Measurements from ENCODE around the gene LSAMP.

DNA sequence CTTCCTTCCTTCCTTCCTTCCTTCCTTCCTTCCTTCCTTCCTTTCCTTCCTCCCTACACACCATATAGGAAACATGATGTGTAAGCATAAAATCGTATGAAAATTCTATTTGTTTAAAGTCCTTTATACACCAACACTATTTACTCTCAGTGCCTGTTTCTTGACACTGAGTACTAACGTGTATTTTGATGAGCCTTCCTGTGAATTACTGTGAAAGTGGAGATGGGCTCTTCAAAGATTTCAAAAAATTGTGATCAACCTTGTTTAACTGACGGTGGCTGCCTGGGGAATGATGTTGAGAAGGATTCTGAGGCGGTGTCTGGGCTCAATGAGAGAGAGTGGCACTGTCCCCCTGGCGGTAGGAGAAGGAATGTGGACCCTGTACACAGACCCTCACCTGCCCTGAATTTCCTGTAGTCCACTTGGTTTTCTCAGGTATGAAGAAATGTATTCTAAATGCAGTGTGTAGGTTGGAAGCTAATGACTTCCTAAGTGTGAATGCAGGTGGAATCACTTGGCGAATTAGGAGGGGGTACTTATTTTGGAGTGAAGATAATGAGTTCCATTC is 584.0 kb downstream of the LSAMP start:
- no peak for TF ChIP-seq ZNF138 (CRISPR knock-in tag; conservative IDR thresholded peaks at IDR 0.05)
- TF ChIP-seq, protein P1, sequence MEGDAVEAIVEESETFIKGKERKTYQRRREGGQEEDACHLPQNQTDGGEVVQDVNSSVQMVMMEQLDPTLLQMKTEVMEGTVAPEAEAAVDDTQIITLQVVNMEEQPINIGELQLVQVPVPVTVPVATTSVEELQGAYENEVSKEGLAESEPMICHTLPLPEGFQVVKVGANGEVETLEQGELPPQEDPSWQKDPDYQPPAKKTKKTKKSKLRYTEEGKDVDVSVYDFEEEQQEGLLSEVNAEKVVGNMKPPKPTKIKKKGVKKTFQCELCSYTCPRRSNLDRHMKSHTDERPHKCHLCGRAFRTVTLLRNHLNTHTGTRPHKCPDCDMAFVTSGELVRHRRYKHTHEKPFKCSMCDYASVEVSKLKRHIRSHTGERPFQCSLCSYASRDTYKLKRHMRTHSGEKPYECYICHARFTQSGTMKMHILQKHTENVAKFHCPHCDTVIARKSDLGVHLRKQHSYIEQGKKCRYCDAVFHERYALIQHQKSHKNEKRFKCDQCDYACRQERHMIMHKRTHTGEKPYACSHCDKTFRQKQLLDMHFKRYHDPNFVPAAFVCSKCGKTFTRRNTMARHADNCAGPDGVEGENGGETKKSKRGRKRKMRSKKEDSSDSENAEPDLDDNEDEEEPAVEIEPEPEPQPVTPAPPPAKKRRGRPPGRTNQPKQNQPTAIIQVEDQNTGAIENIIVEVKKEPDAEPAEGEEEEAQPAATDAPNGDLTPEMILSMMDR (IDR thresholded peaks at IDR 0.05): peak; percentile 43; the same call in 1 of the 2 replicates
- TF ChIP-seq, protein P2, sequence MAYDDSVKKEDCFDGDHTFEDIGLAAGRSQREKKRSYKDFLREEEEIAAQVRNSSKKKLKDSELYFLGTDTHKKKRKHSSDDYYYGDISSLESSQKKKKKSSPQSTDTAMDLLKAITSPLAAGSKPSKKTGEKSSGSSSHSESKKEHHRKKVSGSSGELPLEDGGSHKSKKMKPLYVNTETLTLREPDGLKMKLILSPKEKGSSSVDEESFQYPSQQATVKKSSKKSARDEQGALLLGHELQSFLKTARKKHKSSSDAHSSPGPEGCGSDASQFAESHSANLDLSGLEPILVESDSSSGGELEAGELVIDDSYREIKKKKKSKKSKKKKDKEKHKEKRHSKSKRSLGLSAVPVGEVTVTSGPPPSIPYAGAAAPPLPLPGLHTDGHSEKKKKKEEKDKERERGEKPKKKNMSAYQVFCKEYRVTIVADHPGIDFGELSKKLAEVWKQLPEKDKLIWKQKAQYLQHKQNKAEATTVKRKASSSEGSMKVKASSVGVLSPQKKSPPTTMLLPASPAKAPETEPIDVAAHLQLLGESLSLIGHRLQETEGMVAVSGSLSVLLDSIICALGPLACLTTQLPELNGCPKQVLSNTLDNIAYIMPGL (CRISPR knock-in tag; IDR thresholded peaks at IDR 0.05): no peak
- TF ChIP-seq ESRRA (CRISPR knock-in tag; IDR thresholded peaks at IDR 0.05; ENCODE audit: borderline replicate concordance): no peak
- TF ChIP-seq, protein P3, sequence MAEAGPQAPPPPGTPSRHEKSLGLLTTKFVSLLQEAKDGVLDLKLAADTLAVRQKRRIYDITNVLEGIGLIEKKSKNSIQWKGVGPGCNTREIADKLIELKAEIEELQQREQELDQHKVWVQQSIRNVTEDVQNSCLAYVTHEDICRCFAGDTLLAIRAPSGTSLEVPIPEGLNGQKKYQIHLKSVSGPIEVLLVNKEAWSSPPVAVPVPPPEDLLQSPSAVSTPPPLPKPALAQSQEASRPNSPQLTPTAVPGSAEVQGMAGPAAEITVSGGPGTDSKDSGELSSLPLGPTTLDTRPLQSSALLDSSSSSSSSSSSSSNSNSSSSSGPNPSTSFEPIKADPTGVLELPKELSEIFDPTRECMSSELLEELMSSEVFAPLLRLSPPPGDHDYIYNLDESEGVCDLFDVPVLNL (CRISPR knock-in tag; IDR thresholded peaks at IDR 0.05; ENCODE audit: borderline replicate concordance, low read depth): no peak
- no peak for TF ChIP-seq TCF7 (CRISPR knock-in tag; IDR thresholded peaks at IDR 0.05; ENCODE audit: low read depth)
- no peak for TF ChIP-seq NFE2L1 (CRISPR knock-in tag; IDR thresholded peaks at IDR 0.05)
- no peak for TF ChIP-seq FOXK1 (CRISPR knock-in tag; IDR thresholded peaks at IDR 0.05)
- TF ChIP-seq, protein P4, sequence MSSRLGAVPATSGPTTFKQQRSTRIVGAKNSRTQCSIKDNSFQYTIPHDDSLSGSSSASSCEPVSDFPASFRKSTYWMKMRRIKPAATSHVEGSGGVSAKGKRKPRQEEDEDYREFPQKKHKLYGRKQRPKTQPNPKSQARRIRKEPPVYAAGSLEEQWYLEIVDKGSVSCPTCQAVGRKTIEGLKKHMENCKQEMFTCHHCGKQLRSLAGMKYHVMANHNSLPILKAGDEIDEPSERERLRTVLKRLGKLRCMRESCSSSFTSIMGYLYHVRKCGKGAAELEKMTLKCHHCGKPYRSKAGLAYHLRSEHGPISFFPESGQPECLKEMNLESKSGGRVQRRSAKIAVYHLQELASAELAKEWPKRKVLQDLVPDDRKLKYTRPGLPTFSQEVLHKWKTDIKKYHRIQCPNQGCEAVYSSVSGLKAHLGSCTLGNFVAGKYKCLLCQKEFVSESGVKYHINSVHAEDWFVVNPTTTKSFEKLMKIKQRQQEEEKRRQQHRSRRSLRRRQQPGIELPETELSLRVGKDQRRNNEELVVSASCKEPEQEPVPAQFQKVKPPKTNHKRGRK (CRISPR knock-in tag; IDR thresholded peaks at IDR 0.05; ENCODE audit: borderline replicate concordance): no peak
- TF ChIP-seq, protein P5, sequence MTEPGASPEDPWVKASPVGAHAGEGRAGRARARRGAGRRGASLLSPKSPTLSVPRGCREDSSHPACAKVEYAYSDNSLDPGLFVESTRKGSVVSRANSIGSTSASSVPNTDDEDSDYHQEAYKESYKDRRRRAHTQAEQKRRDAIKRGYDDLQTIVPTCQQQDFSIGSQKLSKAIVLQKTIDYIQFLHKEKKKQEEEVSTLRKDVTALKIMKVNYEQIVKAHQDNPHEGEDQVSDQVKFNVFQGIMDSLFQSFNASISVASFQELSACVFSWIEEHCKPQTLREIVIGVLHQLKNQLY (CRISPR knock-in tag; IDR thresholded peaks at IDR 0.05): no peak
- no peak for TF ChIP-seq TP53 (CRISPR knock-in tag; IDR thresholded peaks at IDR 0.05)
- TF ChIP-seq, protein P6, sequence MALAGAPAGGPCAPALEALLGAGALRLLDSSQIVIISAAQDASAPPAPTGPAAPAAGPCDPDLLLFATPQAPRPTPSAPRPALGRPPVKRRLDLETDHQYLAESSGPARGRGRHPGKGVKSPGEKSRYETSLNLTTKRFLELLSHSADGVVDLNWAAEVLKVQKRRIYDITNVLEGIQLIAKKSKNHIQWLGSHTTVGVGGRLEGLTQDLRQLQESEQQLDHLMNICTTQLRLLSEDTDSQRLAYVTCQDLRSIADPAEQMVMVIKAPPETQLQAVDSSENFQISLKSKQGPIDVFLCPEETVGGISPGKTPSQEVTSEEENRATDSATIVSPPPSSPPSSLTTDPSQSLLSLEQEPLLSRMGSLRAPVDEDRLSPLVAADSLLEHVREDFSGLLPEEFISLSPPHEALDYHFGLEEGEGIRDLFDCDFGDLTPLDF (CRISPR knock-in tag; IDR thresholded peaks at IDR 0.05): no peak
- TF ChIP-seq MYBL2 (CRISPR knock-in tag; IDR thresholded peaks at IDR 0.05): no peak
